BE2C (cell line): ENCODE data around the gene JPT2.

Source experiments
- DNase-seq: peaks from one replicate; pipeline ENCODE4 v3.0.0-alpha.2; 2020
- H3K27me3 ChIP-seq: fragments of 250-450 bp; sonication (Bioruptor Pico); 2 replicates; pipeline ENCODE4 v1.5.1; 2020; ENCODE audit warnings: mild to moderate bottlenecking
- H3K36me3 ChIP-seq: fragments of 250-450 bp; sonication (Bioruptor Pico); 2 replicates; pipeline ENCODE4 v1.5.1; 2020; ENCODE audit warnings: mild to moderate bottlenecking
- H3K4me1 ChIP-seq: fragments of 250-450 bp; sonication (Bioruptor Pico); 2 replicates; pipeline ENCODE4 v1.5.1; 2020
- H3K4me3 ChIP-seq: 2 replicates; pipeline ENCODE4 v1.5.1; 2011; ENCODE audit warnings: low read depth, low read length
- H3K9me3 ChIP-seq: fragments of 250-450 bp; sonication (Bioruptor Pico); 2 replicates; pipeline ENCODE4 v1.5.1; 2020
- TF ChIP-seq, protein P1 (sequence below): IDR thresholded peaks from 2 replicates; pipeline ENCODE4 v1.5.1; 2012; ENCODE audit warnings: mild to moderate bottlenecking, low read depth, low read length

The JPT2 gene

DNA sequence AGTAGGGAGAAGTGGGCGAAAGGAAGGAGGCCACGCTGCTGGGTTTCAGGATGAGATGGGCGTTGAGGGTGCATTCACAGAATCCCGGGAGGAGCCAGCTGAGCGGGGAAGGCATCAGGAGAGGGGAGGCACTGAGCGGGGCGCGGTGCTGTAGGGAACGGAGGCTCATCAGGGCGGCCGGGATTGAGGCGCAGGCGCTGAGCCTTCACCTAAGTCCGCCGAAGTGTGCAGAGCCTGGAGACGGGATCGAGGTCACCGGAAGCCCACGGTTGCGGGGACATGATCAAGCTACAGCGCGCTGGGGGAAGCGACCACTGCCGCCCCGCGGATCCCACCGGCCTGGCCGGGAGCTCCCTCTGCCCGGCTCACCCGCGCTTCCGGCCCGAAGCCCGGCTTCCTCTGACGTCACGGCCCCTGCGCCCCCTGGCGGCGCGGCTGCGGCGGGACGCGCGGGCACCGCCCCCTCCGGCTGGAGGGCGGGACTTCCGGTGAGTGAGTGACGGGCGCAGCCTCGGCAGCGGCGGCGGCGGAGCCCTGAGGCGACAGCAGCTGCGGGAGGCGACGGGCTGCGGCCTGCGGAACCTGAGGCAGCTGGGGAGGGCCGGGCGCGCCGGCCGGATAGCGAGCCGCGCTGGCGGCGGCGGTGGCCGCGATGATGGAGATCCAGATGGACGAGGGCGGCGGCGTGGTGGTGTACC lies 27.8 kb downstream of the JPT2 start, which contains the start of gene MAPK8IP3:
TSS of gene MAPK8IP3 (plus strand) at position 508 of the 698 bp plus-strand sequence. CDS start at position 653, 145 bp downstream.
- H3K27me3 ChIP-seq, result no peaks in the 10 kb centered on the region
- H3K4me1 ChIP-seq, result peaks cover 4% of the 10 kb centered on the region; the same call in 1 of the 2 replicates
- H3K36me3 ChIP-seq, result peaks cover 10% of the 10 kb centered on the region
- H3K9me3 ChIP-seq, result no peaks in the 10 kb centered on the region
- DNase-seq, result peak; percentile 95
- peak within 1 kb of the TSS; percentile 98 for H3K4me3 ChIP-seq
- TF ChIP-seq, protein P1, sequence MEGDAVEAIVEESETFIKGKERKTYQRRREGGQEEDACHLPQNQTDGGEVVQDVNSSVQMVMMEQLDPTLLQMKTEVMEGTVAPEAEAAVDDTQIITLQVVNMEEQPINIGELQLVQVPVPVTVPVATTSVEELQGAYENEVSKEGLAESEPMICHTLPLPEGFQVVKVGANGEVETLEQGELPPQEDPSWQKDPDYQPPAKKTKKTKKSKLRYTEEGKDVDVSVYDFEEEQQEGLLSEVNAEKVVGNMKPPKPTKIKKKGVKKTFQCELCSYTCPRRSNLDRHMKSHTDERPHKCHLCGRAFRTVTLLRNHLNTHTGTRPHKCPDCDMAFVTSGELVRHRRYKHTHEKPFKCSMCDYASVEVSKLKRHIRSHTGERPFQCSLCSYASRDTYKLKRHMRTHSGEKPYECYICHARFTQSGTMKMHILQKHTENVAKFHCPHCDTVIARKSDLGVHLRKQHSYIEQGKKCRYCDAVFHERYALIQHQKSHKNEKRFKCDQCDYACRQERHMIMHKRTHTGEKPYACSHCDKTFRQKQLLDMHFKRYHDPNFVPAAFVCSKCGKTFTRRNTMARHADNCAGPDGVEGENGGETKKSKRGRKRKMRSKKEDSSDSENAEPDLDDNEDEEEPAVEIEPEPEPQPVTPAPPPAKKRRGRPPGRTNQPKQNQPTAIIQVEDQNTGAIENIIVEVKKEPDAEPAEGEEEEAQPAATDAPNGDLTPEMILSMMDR, result peak; percentile 61

DNA sequence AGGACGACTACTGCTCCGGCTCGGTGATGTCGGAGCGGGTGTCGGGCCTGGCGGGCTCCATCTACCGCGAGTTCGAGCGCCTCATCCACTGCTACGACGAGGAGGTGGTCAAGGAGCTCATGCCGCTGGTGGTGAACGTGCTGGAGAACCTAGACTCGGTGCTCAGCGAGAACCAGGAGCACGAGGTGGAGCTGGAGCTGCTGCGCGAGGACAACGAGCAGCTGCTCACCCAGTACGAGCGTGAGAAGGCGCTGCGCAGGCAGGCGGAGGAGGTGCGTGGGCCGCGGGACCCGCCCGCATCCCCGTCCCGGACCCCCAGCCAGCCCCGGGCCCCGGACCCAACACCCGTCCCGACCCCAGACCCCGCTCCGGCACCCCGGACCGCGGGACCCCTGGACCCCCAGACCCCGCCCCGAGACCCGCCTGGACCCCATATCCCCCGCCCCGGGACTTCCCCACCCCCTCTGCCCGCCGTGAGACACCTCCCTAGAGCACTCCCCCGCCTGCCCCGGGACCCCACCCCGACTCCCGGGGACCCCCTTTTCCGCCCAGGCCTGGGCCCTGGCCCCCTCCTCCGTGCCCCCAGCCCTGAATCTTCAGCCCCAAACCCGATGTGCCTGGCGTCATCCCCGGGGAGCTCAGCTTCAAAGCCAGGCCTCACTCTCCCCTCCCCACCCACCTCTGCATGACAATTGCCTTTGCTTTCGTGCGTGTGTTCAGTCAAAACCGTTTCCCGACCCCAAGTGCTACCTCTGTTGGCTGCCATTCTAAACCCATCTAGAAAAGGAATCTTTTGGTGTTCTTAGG lies 28.5 kb downstream of the JPT2 start:
- Histone ChIP-seq H3K36me3 (peaks cover 7% of the 10 kb centered on the region), H3K9me3 (no peaks in the 10 kb centered on the region), H3K4me1 (peaks cover 4% of the 10 kb centered on the region; the same call in 1 of the 2 replicates), H3K4me3 (peak overlapping the region; percentile 98), H3K27me3 (no peaks in the 10 kb centered on the region)
- TF ChIP-seq, protein P1, result no peak
- peak; percentile 57 for DNase-seq

DNA sequence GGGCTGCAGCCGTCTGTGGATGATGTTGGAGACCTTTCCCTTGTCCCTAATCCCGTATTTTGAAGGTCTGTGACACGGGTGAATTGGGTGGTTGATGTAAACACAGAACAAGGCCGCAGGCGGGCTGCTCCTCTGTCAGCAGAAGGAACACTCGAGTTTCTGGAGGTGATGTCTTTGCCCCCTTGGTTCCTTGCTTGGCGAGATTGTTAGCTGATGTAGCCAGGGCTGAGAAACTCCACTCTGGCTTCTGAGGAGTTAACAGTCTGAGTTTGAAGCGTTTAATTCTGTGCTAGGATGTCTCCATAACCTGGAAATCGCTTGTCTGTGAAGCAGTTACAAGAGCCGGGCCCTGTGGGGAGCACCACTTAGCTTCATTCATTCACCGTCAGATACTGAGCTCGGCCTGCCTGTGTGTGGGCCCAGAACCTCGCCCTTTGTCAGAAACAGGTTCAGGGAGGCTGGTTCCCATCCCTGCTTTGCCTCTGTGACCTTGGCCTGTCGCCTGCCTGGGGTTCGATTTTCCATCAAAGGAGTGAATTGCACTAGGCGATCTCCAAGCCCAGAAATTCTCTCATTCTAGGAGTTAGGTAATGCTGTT lies 29.2 kb downstream of the JPT2 start:
- Histone ChIP-seq H3K36me3 (peaks cover 4% of the 10 kb centered on the region), H3K4me3 (peak overlapping the region; percentile 98), H3K4me1 (peaks cover 4% of the 10 kb centered on the region; the same call in 1 of the 2 replicates), H3K27me3 (no peaks in the 10 kb centered on the region), H3K9me3 (no peaks in the 10 kb centered on the region)
- DNase-seq, result no peak
- TF ChIP-seq, protein P1, result no peak

DNA sequence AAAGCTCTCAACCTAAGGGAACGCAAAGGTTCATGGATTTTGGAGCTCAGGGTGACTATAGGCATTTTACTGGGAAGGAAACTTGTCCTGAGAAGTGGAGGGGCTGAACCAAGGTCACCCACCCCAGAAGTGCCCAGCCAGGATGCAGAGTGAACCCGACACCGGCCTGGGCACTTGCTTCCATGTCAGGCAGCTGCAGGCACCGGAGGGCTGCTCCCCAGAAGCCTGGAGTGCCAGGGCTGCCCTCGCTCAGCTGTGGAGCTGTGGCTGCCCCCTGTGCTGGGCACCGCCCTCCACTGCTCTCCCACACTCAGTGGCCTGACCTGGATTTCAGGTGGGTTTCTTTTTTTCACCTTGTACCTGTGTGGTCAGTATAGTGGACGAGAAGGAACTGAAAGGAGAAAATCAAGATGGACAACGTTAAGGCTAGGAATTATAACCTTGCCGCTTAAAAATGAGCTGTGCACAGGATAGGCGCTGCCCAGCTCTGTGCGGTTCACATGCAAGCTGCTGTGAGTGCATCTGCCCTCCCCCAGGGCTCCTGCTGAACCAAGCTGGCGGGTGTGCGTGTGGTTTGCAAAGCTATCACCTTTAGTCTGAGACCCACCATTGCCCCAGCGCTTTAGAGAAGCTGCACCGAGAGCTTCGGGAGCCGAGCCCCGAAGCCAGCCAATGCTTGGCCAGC lies 30.1 kb downstream of the JPT2 start:
- no peaks in the 10 kb centered on the region for H3K9me3 ChIP-seq
- H3K4me3 ChIP-seq, result peak overlapping the region; percentile 98
- DNase-seq, result no peak
- TF ChIP-seq, protein P1, result no peak
- H3K27me3 ChIP-seq, result no peaks in the 10 kb centered on the region
- H3K4me1 ChIP-seq, result peaks cover 4% of the 10 kb centered on the region; the same call in 1 of the 2 replicates
- H3K36me3 ChIP-seq, result no peaks in the 10 kb centered on the region; the same call in 1 of the 2 replicates

DNA sequence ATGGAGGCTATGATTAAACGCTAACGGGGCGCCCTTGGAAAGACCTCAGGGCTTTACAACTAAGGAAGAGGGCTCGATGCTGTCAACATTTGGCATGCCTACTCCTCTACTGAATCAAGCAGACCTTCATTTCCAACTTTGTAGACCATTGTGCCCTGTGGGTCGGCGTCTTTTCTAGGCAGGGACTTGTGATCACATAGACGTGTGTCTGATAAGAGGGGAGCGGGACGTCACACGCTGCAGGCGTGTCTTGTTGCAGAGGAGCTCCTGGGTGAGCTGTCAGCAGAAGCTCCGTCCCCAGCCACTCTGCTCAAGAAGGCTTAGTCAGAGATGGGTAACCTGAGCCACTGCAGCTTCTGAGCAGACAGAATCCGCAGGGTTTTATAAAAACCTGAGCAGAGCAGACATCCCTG lies 30.7 kb downstream of the JPT2 start:
- TF ChIP-seq, protein P1, result no peak
- no peaks in the 10 kb centered on the region for H3K27me3 ChIP-seq
- DNase-seq, result peak; percentile 71
- no peaks in the 10 kb centered on the region; the same call in 1 of the 2 replicates for H3K36me3 ChIP-seq
- peaks cover 4% of the 10 kb centered on the region; the same call in 1 of the 2 replicates for H3K4me1 ChIP-seq
- H3K4me3 ChIP-seq, result peak overlapping the region; percentile 98
- H3K9me3 ChIP-seq, result no peaks in the 10 kb centered on the region
